ENCODE measurements around the gene MYRIP.

DNA sequence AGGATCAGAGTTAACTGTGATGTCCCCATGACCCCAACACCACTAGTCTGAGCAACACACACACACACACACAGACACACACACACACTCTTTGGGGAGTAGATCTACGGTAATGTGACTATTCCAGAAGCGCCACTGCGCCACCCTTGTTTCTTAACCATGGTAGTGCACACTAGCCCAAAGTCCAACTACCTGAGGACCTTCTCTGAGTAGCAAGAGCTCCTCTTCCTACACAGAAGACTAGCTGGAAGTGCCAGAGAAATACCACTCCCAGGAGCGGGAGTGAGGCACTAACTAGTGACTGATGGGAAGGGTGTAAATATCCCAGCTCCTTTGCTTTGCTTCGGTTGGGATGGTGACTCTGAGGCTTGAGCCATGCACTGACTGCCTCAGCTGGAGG lies 404.1 kb downstream of the MYRIP start:
- TF ChIP-seq, protein P1, sequence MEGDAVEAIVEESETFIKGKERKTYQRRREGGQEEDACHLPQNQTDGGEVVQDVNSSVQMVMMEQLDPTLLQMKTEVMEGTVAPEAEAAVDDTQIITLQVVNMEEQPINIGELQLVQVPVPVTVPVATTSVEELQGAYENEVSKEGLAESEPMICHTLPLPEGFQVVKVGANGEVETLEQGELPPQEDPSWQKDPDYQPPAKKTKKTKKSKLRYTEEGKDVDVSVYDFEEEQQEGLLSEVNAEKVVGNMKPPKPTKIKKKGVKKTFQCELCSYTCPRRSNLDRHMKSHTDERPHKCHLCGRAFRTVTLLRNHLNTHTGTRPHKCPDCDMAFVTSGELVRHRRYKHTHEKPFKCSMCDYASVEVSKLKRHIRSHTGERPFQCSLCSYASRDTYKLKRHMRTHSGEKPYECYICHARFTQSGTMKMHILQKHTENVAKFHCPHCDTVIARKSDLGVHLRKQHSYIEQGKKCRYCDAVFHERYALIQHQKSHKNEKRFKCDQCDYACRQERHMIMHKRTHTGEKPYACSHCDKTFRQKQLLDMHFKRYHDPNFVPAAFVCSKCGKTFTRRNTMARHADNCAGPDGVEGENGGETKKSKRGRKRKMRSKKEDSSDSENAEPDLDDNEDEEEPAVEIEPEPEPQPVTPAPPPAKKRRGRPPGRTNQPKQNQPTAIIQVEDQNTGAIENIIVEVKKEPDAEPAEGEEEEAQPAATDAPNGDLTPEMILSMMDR (IDR thresholded peaks at IDR 0.05) = no peak
- no peak for TF ChIP-seq POLR2A (IDR thresholded peaks at IDR 0.05)

All from uterus (tissue), 2 donors.